Neural crest cell (in vitro differentiated cells): ENCODE results near the gene KDM5C. TPM values are rescaled to one million over a fixed set of nuclear protein-coding genes. Genes with fewer than 3 reads are reported as not detected.
A peak's percentile ranks its signal among the peaks of the same experiment; 100 is the strongest.

ENCODE experiments used
- DNase-seq: peaks from one replicate; pipeline ENCODE4 v3.0.0; 2021; ENCODE audit warnings: low read depth, mixed read lengths, low spot score
- H3K27ac Mint-ChIP-seq: one replicate; pipeline ENCODE4 v1.8.0; 2021; ENCODE audit warnings: mild to moderate bottlenecking, mixed read lengths; ENCODE audit not compliant: unreplicated experiment
- H3K27me3 Mint-ChIP-seq: 2 replicates; pipeline ENCODE4 v1.8.0; 2021; ENCODE audit warnings: low read depth, mild to moderate bottlenecking, mixed read lengths
- H3K36me3 Mint-ChIP-seq: 2 replicates; pipeline ENCODE4 v1.8.0; 2021; ENCODE audit warnings: low read depth, mild to moderate bottlenecking, mixed read lengths
- H3K4me1 Mint-ChIP-seq: 2 replicates; pipeline ENCODE4 v1.8.0; 2021; ENCODE audit warnings: mixed read lengths
- H3K4me3 Mint-ChIP-seq: one replicate; pipeline ENCODE4 v1.8.0; 2021; ENCODE audit warnings: mild to moderate bottlenecking, mixed read lengths
- H3K9me3 Mint-ChIP-seq: 2 replicates; pipeline ENCODE4 v1.8.0; 2021; ENCODE audit warnings: mixed read lengths
- total RNA-seq: library from RNA; stranded (reverse); gene quantifications from 2 replicates; pipeline ENCODE4 v1.2.1, GENCODE V29; 2021
- TF ChIP-seq, protein P1 (sequence below): fragments of 200-600 bp; sonication (generic); conservative IDR thresholded peaks from 2 replicates; pipeline ENCODE4 v1.5.0; 2021; ENCODE audit warnings: antibody characterized with exemption, mild to moderate bottlenecking

Gene KDM5C
- total RNA-seq, 1 donor from 2014 or later, result 98.7 TPM

DNA sequence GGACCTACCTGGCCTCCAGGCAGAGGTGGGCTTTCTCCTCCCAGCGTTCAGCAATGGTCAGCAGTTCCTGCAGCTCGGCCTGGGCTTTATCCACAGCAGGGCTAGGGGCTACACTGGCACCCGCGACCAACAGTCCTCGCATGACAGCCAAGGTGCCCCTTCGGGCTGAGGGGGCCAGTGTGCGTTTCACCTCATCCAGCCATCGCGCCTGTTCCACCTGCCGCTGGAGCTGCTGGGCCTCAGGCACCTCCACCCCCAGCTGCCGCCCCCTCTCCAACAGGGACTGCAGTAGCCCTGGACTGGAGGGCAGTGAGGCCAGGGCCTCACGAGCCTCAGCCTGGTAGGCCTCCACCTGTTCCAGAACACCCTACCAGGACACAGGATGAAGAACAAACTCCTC is 28.3 kb downstream of the KDM5C start:
- TF ChIP-seq, protein P1, sequence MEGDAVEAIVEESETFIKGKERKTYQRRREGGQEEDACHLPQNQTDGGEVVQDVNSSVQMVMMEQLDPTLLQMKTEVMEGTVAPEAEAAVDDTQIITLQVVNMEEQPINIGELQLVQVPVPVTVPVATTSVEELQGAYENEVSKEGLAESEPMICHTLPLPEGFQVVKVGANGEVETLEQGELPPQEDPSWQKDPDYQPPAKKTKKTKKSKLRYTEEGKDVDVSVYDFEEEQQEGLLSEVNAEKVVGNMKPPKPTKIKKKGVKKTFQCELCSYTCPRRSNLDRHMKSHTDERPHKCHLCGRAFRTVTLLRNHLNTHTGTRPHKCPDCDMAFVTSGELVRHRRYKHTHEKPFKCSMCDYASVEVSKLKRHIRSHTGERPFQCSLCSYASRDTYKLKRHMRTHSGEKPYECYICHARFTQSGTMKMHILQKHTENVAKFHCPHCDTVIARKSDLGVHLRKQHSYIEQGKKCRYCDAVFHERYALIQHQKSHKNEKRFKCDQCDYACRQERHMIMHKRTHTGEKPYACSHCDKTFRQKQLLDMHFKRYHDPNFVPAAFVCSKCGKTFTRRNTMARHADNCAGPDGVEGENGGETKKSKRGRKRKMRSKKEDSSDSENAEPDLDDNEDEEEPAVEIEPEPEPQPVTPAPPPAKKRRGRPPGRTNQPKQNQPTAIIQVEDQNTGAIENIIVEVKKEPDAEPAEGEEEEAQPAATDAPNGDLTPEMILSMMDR, result no peak
- H3K27me3 Mint-ChIP-seq, result no peaks in the 10 kb centered on the region
- H3K27ac Mint-ChIP-seq, result no peak overlapping the region
- no peaks in the 10 kb centered on the region for H3K4me1 Mint-ChIP-seq
- DNase-seq, result no peak
- H3K36me3 Mint-ChIP-seq, result peaks cover 5% of the 10 kb centered on the region
- no peak overlapping the region for H3K4me3 Mint-ChIP-seq
- no peaks in the 10 kb centered on the region for H3K9me3 Mint-ChIP-seq

DNA sequence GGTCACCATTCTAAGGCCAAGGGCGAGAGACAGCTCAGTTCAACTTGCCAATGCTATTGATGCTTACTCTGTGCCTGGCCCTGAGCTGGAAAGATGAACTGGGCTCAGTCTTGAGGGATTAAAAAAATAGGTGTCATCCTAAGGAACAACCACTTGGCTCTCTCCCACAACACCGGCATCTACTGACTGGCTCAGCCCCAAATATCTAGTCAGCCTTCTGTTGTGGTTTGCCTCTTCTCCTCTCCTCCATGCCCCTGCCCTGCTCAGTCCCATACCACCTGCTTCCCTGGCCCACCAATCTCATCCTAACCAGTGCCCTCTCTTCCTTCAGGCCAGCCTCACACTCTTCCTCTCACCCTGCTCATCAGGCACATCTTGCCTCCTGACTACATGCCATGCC is 29.6 kb downstream of the KDM5C start:
- Mint-ChIP-seq H3K4me3 (no peak overlapping the region), H3K4me1 (no peaks in the 10 kb centered on the region), H3K9me3 (no peaks in the 10 kb centered on the region), H3K36me3 (peaks cover 8% of the 10 kb centered on the region), H3K27ac (no peak overlapping the region), H3K27me3 (no peaks in the 10 kb centered on the region)
- no peak for DNase-seq
- TF ChIP-seq, protein P1, result no peak

DNA sequence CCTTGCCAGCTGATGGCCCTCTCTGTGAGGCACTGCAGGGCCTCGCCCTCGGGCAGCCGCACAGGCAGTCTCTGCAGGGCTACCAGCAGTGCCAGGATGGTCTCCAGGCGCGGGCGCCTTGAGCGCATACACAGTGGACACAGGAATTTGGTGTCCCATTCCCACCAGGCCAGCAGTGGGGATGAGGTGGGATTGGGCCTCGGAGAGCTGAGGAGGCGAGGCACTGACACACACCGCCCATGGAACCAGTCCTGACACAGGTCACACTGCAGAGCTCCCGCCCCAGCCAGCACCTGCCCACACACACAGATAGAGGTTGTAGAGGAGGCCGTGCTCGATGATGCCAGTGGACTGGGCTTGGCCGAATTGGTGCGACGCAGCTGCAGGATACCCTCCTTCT is 30.7 kb downstream of the KDM5C start:
- no peak overlapping the region for H3K27ac Mint-ChIP-seq
- DNase-seq, result no peak
- no peaks in the 10 kb centered on the region for H3K27me3 Mint-ChIP-seq
- H3K36me3 Mint-ChIP-seq, result peaks cover 9% of the 10 kb centered on the region
- no peaks in the 10 kb centered on the region for H3K9me3 Mint-ChIP-seq
- TF ChIP-seq, protein P1, result no peak
- H3K4me3 Mint-ChIP-seq, result no peak overlapping the region
- no peaks in the 10 kb centered on the region for H3K4me1 Mint-ChIP-seq

DNA sequence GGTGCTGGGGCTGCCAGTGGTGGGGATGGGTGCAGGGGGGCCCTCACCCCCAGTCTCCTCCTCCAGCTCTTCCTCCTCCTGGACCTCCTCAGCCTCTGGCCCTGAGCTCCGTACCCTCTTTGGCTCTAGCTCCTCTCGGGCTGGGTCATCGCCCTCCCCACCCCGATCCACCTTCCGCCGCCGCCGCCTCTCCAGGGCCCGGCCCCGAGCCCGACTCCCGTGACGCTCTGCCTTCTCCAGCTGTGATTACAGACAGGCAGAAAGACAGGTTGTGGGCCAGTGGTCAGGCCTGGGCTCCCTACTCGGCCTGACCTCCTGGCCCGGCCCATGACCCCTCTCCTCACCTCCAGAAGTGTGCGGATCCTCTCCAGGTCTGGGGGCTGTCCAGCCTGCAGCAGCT is 31.9 kb downstream of the KDM5C start:
- peaks cover 9% of the 10 kb centered on the region for H3K36me3 Mint-ChIP-seq

DNA sequence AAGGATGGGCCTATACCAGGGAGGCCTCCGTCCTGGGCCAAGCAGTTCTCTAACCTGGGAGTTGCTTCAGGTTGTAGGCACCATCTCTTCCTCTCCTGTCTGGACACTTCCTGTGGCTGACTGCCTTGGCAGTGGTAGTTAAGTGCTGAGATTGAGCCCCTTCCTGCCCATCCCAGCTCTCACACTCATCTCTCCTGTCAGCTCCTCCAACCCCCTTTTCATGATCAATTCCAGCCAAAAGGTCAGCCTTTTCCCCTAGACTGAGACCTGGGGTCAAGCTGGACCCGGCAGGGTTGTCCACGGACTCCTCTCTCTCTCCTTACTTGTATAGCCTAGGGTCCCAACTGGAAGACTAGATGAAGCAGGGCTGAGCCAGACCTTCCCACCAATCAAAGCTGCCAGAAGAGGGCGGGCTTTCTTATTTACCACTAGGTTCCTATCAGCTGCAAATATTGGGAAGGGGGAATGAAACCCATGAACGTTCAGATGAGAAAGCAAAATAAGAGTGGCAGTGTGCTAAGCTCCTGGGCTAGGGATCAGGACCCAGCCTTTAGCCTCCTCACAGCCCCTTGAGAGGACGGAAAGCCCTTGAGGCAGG is 34.5 kb downstream of the KDM5C start:
- Mint-ChIP-seq H3K9me3 (no peaks in the 10 kb centered on the region), H3K4me3 (no peak overlapping the region), H3K27me3 (no peaks in the 10 kb centered on the region), H3K4me1 (no peaks in the 10 kb centered on the region), H3K36me3 (peaks cover 4% of the 10 kb centered on the region), H3K27ac (no peak overlapping the region)
- no peak for DNase-seq
- TF ChIP-seq, protein P1, result peak; percentile 24

More for the DNA sequence above, 31.9 kb downstream of the KDM5C start:
- H3K4me3 Mint-ChIP-seq, result no peak overlapping the region
- no peaks in the 10 kb centered on the region for H3K4me1 Mint-ChIP-seq
- TF ChIP-seq, protein P1, result no peak
- no peak for DNase-seq
- no peaks in the 10 kb centered on the region for H3K9me3 Mint-ChIP-seq
- no peaks in the 10 kb centered on the region for H3K27me3 Mint-ChIP-seq
- H3K27ac Mint-ChIP-seq, result no peak overlapping the region
